Neural cell (in vitro differentiated cells): Measurements from ENCODE around the gene SLC15A5. TPM values are rescaled to one million over a fixed set of nuclear protein-coding genes. Genes with fewer than 3 reads are reported as not detected.

Experiments
- H2AFZ ChIP-seq: fragments of 200-600, 300-800 bp; sonication (generic), shearing (Covaris generic); 2 replicates; pipeline ENCODE4 v1.6.0; 2014; ENCODE audit warnings: low read depth, mild to moderate bottlenecking, antibody characterized with exemption, low read length, moderate library complexity
- H3F3A ChIP-seq: fragments of 200-600 bp; shearing (Covaris generic); 2 replicates; pipeline ENCODE4 v1.6.1; 2016; ENCODE audit warnings: mild to moderate bottlenecking, moderate library complexity, mixed read lengths, antibody characterized with exemption, low read length; ENCODE audit not compliant: insufficient read depth, poor library complexity, severe bottlenecking
- H3K27ac ChIP-seq: fragments of 200-600, 300-800 bp; sonication (generic), shearing (Covaris generic); 2 replicates; pipeline ENCODE4 v1.5.1; 2014; ENCODE audit warnings: mild to moderate bottlenecking, low read length, moderate library complexity
- H3K27me3 ChIP-seq: fragments of 300-800, 200-600 bp; sonication (generic), shearing (Covaris generic); 2 replicates; pipeline ENCODE4 v1.6.0; 2014; ENCODE audit warnings: mild to moderate bottlenecking, low read depth, low read length, moderate library complexity; ENCODE audit not compliant: insufficient read depth
- H3K36me3 ChIP-seq: fragments of 300-800, 200-600 bp; sonication (generic), shearing (Covaris generic); 2 replicates; pipeline ENCODE4 v1.5.1; 2014; ENCODE audit warnings: mild to moderate bottlenecking, antibody characterized with exemption, low read length, moderate library complexity; ENCODE audit not compliant: insufficient read depth
- H3K4me2 ChIP-seq: fragments of 300-800, 200-600 bp; sonication (generic), shearing (Covaris generic); 2 replicates; pipeline ENCODE4 v1.6.0; 2014; ENCODE audit warnings: mild to moderate bottlenecking, low read length
- H3K4me3 ChIP-seq: fragments of 300-800, 200-600 bp; sonication (generic), shearing (Covaris generic); 2 replicates; pipeline ENCODE4 v1.5.1; 2014; ENCODE audit warnings: mild to moderate bottlenecking, low read length, moderate library complexity
- H3K79me2 ChIP-seq: fragments of 200-600 bp; shearing (Covaris generic); replicated peaks from 2 replicates; pipeline ENCODE4 v1.6.0; 2014; ENCODE audit warnings: mild to moderate bottlenecking, low read length, moderate library complexity; ENCODE audit not compliant: insufficient read depth
- H3K9ac ChIP-seq: fragments of 300-800, 200-600 bp; sonication (generic), shearing (Covaris generic); 2 replicates; pipeline ENCODE4 v1.6.1; 2016; ENCODE audit warnings: mild to moderate bottlenecking, low read length, mixed read lengths
- H3K9me2 ChIP-seq: fragments of 200-600 bp; shearing (Covaris generic); 2 replicates; pipeline ENCODE4 v1.6.1; 2016; ENCODE audit warnings: mild to moderate bottlenecking, low read length, mixed read lengths; ENCODE audit not compliant: insufficient read depth
- H3K9me3 ChIP-seq: fragments of 200-600, 300-800 bp; sonication (generic), shearing (Covaris generic); 2 replicates; pipeline ENCODE4 v1.6.1; 2016; ENCODE audit warnings: mild to moderate bottlenecking, mixed run types, low read length, moderate library complexity, mixed read lengths
- H4K20me1 ChIP-seq: fragments of 200-600 bp; shearing (Covaris generic); 2 replicates; pipeline ENCODE4 v1.6.1; 2016; ENCODE audit warnings: mild to moderate bottlenecking, mixed run types; ENCODE audit not compliant: insufficient read depth
- CTCF ChIP-seq: fragments of 450-650 bp; IDR thresholded peaks from 2 replicates; pipeline ENCODE4 v1.5.1; 2014; ENCODE audit warnings: antibody characterized with exemption, mild to moderate bottlenecking, moderate library complexity; ENCODE audit not compliant: poor library complexity, severe bottlenecking
- EP300 ChIP-seq: fragments of 450-650 bp; conservative IDR thresholded peaks from 2 replicates; pipeline ENCODE4 v1.6.1; 2014; ENCODE audit warnings: antibody characterized with exemption, mild to moderate bottlenecking, moderate library complexity; ENCODE audit not compliant: poor library complexity, severe bottlenecking
- EZH2 ChIP-seq: fragments of 200-600, 300-800 bp; shearing (Covaris generic), sonication (generic); IDR thresholded peaks from 2 replicates; pipeline ENCODE4 v1.6.1; 2014; ENCODE audit warnings: antibody characterized with exemption, low read length, borderline replicate concordance, mild to moderate bottlenecking; ENCODE audit not compliant: insufficient read depth, poor library complexity, severe bottlenecking
- MXI1 ChIP-seq: fragments of 450-650 bp; conservative IDR thresholded peaks from 2 replicates; pipeline ENCODE4 v1.6.1; 2014; ENCODE audit warnings: antibody characterized with exemption, mild to moderate bottlenecking; ENCODE audit not compliant: poor library complexity, severe bottlenecking
- POLR2AphosphoS5 ChIP-seq: IDR thresholded peaks from 2 replicates; pipeline ENCODE4 v1.6.1; 2012
- RAD21 ChIP-seq: fragments of 450-650 bp; conservative IDR thresholded peaks from 2 replicates; pipeline ENCODE4 v1.6.1; 2014; ENCODE audit warnings: antibody characterized with exemption, mild to moderate bottlenecking, moderate library complexity
- REST ChIP-seq: IDR thresholded peaks from 2 replicates; pipeline ENCODE4 v1.6.1; 2012; ENCODE audit warnings: borderline replicate concordance
- SMC3 ChIP-seq: fragments of 450-650 bp; conservative IDR thresholded peaks from 2 replicates; pipeline ENCODE4 v1.6.1; 2014; ENCODE audit warnings: antibody characterized with exemption, mild to moderate bottlenecking, moderate library complexity; ENCODE audit not compliant: poor library complexity
- TAF1 ChIP-seq: IDR thresholded peaks from 2 replicates; pipeline ENCODE4 v1.6.1; 2012; ENCODE audit warnings: low read depth
- polyA plus RNA-seq: library from polyadenylated mRNA; depleted of rRNA; stranded (reverse); fragments of >200 nt; gene quantifications from 2 replicates; pipeline ENCODE4 v1.2.3, GENCODE V29; 2014

The SLC15A5 gene
- polyA plus RNA-seq, 1 donor from 2014 or later = not detected

DNA sequence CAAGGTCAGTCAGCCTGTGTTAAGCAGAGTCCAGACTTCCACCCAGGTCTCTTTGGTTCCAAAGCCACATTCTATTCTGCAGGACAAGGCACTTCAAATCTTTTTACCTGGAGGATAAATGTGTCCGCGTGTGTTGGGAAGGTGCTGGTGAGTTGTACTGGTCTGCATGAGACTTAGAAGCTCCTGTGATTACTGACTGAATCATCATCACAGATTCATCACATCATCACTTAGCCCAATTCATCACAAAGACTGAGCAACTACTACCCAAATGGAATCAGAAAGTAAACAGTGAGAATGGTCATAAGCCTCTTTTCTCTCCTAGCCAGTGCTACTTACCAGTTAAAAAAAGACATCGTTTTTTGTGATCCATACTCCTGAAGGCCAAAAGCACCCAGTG is 5.3 kb downstream of the SLC15A5 start:
- Histone ChIP-seq H3K27me3 (no peaks in the 10 kb centered on the region), H3K4me2 (no peak overlapping the region), H3K9me3 (no peaks in the 10 kb centered on the region), H3K36me3 (no peaks in the 10 kb centered on the region), H2AFZ (no peak overlapping the region), H3K79me2 (no peaks in the 10 kb centered on the region), H4K20me1 (no peaks in the 10 kb centered on the region), H3K9me2 (no peaks in the 10 kb centered on the region), H3K9ac (no peak overlapping the region), H3K27ac (no peak overlapping the region), H3F3A (no peaks in the 10 kb centered on the region), H3K4me3 (no peak overlapping the region)
- no peak for TF ChIP-seq EZH2
- no peak for TF ChIP-seq EP300
- TF ChIP-seq CTCF = no peak
- no peak for TF ChIP-seq TAF1
- no peak for TF ChIP-seq RAD21
- no peak for TF ChIP-seq REST
- TF ChIP-seq POLR2AphosphoS5 = no peak
- TF ChIP-seq SMC3 = no peak
- TF ChIP-seq MXI1 = no peak

DNA sequence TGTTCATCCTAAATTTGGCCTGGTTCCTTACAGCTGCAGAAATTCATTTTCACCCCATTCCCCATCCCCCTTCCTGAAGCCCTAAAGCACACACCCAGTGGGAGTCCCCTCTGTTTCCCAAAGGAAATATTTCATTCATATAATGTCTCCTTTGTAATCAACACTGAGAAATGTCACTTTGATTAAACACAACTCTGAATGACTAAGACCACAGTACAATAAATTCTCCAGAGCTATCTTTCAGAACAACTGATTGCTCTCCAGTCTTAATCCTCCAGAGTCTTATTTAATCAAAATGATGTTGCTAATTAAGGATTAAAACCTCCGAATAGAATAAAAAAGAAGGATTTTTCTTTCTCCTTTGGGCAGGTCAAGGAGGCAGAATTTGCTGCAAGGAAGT is 6.4 kb downstream of the SLC15A5 start:
- H3K9ac ChIP-seq = no peak overlapping the region
- no peaks in the 10 kb centered on the region for H3K79me2 ChIP-seq
- no peaks in the 10 kb centered on the region for H3K27me3 ChIP-seq
- no peaks in the 10 kb centered on the region for H3F3A ChIP-seq
- TF ChIP-seq EP300 (no peak), RAD21 (no peak), SMC3 (no peak), TAF1 (no peak), EZH2 (no peak), POLR2AphosphoS5 (no peak), CTCF (no peak), REST (no peak), MXI1 (no peak)
- no peaks in the 10 kb centered on the region for H4K20me1 ChIP-seq
- no peaks in the 10 kb centered on the region for H3K36me3 ChIP-seq
- no peaks in the 10 kb centered on the region for H3K9me2 ChIP-seq
- no peak overlapping the region for H3K27ac ChIP-seq
- no peaks in the 10 kb centered on the region for H3K9me3 ChIP-seq
- H3K4me2 ChIP-seq = no peak overlapping the region
- no peak overlapping the region for H3K4me3 ChIP-seq
- no peak overlapping the region for H2AFZ ChIP-seq
